Measurements from ENCODE around the gene SLC10A2.

Gene SLC10A2

DNA sequence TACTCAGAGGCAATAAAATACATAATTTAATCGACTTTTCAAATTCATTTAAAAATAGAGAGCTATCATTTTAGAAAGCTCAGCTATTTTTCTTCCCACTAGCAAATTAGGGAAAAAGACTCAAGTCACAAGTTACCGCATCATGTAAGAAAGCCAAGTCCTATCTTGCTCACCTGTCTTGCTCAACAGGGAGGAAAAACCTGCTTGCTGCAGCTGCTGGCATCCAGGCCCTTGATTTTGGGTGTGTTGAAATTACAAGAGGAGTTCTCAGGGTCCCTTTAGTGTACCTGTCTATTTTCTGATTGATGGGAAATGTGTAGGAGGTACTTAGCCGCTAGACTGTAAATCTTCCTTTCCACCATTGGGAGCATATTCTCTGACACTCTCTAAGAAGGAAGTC, 22.2 kb downstream of the SLC10A2 start:
- DNase-seq: no peak

DNA sequence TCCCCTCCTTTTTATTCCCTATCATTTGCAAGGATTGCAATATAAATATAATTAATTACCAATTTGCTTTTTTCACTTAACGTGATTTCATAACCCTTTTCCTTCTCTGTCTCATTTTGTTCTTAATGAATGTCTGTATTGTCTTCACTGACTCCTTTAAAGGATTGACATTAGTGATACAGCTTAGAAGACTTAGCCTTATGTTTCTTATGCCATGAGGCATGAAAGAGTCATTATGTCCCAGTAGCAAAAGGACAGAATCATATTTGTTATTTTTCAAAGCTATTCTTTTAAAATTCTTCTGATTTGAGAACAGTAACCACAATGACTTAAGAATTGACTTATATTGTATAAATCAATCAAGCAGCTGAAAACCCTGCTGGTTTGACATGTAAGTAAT, 26.2 kb downstream of the SLC10A2 start:
- no peak for DNase-seq

GRCh38 chr13:103039183-103039582, 27.0 kb downstream of the SLC10A2 start:
- no peak for DNase-seq

GRCh38 chr13:103036268-103036667, 29.9 kb downstream of the SLC10A2 start:
- DNase-seq: no peak

GRCh38 chr13:103033999-103034398, 32.2 kb downstream of the SLC10A2 start:
- DNase-seq: no peak

DNA sequence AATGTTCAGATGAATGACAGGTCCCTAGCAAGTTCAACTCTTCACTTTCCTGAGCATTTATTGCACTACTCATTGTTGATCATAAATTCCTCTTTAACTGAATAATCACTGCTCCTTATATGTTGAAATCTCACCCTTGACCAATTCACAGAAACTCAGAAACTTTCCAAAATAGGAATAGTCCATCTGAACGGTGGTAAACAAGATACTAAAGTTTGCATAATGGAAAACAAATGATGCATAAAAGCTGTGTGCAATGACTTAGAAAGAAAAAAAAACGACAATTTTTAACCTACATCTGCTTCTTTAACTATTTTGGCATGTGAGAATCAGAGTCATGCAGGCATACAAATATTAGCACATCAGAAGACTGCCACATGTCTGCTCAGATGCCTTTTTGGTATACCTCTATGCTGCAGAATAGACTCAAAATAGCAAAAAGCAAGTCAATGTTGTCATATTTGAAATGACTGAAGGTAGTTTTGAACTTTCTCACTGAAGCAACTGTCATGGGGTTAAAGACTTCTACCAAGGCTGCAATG, 34.8 kb downstream of the SLC10A2 start:
- no peak for DNase-seq

- no peak for DNase-seq
Measured at GRCh38 chr13:103030776-103031175, 35.4 kb downstream of the SLC10A2 start.

- DNase-seq: no peak
Measured at GRCh38 chr13:103029798-103030197, 36.4 kb downstream of the SLC10A2 start.

DNA sequence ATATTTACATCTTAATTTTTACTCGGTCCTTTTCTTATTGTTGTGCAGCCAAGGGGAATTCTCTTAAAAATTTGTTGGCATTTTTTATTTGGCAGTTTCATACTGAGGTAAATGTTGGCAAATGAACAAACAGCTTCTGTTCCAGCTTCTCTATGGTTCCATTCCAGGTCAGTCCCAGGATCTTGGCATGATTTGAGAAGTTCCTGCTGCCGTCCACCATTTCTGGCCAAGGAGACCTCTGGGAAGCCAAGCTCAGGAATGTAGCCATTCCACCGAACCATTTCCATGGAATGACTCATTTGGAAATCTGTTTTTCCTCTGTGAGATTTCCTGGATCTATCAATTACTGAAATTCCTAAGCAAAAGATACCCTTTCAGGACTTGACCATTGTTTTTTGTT, 43.9 kb downstream of the SLC10A2 start:
- DNase-seq: no peak

GRCh38 chr13:103018556-103018955, 47.7 kb downstream of the SLC10A2 start:
- no peak for DNase-seq

- DNase-seq: no peak
Measured at GRCh38 chr13:103012646-103013045, 53.6 kb downstream of the SLC10A2 start.

GRCh38 chr13:103009051-103009840, 57.0 kb downstream of the SLC10A2 start:
- DNase-seq: no peak

GRCh38 chr13:103007427-103007762, 58.8 kb downstream of the SLC10A2 start:
- DNase-seq: no peak

DNA sequence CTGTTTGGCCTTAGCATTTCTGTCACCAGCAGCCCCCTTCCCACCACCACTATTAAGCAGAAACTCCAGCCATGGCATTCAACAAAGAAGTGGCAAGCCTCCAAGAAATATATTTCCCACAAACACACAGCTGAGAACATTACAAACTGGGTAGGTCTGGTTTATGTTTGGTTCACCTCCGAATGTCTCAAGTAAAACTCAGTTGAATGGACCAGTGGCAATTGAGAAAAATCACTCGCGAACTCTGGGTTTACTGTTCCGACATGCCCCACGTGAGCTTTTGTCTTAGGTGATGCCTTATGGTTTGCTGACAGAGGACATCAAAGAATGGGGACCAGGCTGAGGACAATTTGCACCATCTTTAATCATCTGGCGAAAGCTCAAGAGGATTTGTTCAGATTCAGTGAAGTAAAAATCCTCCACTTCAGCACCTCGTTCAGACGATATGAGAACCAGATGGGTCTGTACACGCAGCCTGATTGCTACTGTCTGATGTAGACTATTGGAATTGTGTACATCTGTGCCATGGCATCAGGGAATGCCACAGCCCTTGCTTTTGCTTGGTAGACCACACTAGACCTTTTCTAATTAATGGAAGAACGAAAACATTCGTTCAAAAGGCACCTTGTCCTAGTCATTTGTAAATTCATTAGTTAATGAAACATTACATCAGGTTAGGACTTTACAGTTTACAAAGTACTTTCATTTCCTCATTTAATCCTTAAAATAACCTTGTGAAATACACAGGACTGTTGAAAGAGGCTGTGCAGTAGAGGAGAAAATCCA, 59.4 kb downstream of the SLC10A2 start:
- DNase-seq: no peak

- no peak for DNase-seq
Measured at GRCh38 chr13:103004661-103005345, 61.4 kb downstream of the SLC10A2 start.

DNA sequence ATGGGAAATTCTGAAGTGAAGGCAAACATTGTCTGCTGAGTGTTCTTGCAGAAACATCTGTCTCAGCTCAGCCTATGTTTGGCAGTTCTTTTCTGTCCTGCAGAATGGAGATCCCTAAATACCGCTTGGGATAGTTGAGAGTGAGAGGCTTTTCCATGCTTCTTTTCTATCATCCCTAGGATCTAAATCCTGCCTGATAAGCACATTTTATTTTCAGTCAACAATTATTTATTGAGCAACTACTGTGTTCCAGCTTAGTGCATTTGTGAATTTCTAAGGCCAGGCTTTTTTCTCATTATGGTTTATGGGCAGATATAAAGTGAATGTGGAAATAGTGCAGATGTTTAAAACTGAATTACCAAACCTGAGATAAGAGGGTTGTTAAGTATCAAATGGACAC, 62.6 kb downstream of the SLC10A2 start:
- DNase-seq: no peak

DNA sequence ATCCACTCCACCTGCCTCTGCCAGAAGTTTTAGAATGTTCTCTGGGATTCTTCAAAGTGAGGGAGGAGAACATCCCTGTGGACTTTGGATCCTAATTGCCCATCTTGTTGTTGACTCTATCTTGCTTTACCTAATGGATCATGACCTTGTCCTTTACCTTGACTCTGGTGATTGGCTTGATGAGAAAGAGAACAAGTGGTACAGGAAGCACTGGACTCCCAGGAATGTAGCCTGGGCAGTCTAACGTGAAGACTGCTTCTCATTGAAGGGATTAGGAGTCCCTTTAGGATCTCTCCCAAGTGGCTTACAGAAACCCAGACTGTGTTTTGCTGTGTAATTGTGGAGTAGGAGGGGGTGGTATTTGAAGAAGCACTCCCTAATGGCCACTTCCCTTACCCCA, 63.9 kb downstream of the SLC10A2 start:
- no peak for DNase-seq

DNA sequence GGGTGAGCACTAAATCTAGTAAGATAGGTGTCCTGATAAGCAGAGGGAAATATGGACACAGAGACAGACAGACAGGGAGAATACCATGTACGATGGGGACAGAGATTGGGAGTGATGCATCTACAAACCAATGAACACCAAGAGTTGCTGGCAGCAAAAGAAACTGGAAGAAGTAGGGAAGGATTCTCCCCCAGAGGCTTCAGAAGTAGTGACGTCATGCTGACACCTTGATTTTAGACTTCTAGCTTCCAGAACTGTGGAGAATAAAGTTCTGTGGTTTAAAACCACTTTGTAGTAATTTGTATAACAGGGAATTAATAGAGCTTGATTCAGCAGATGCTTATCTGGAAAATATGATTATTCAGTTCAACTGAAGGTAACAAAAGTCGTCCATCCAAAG, 66.1 kb downstream of the SLC10A2 start:
- DNase-seq: no peak

- no peak for DNase-seq
Measured at GRCh38 chr13:102999499-102999898, 66.7 kb downstream of the SLC10A2 start.
